Activated CD4-positive, alpha-beta T cell treated with anti-CD3 and anti-CD28 coated beads, Interleukin-10, Interleukin-2, amounts not matched to agents 100 ng/mL and 50 ng/mL, durations not matched to agents 16 hours and 8 hours (primary cell): ENCODE results near the gene ST3GAL3.

Experiments
- DNase-seq: peaks from one replicate; pipeline ENCODE4 v3.0.0-alpha.2; 2020

The ST3GAL3 gene

GRCh38 chr1:43853161-43853921, 146.0 kb downstream of the ST3GAL3 start:
- DNase-seq: no peak

GRCh38 chr1:43854473-43854872, 147.1 kb downstream of the ST3GAL3 start:
- no peak for DNase-seq

- no peak for DNase-seq
Measured at GRCh38 chr1:43856188-43856587, 148.9 kb downstream of the ST3GAL3 start.

- DNase-seq: no peak
Measured at GRCh38 chr1:43857163-43857562, 149.8 kb downstream of the ST3GAL3 start.

- DNase-seq: no peak
Measured at GRCh38 chr1:43858324-43858723, 151.0 kb downstream of the ST3GAL3 start.

- DNase-seq: no peak
Measured at GRCh38 chr1:43861337-43861736, 154.0 kb downstream of the ST3GAL3 start.

- no peak for DNase-seq
Measured at GRCh38 chr1:43861988-43862735, 154.8 kb downstream of the ST3GAL3 start.

GRCh38 chr1:43864111-43865045, 157.0 kb downstream of the ST3GAL3 start:
- peak; percentile 23 for DNase-seq

- no peak for DNase-seq
Measured at GRCh38 chr1:43866201-43866600, 158.9 kb downstream of the ST3GAL3 start.

- DNase-seq: no peak
Measured at GRCh38 chr1:43867976-43868740, 160.8 kb downstream of the ST3GAL3 start.

GRCh38 chr1:43868741-43869067, 161.4 kb downstream of the ST3GAL3 start:
- no peak for DNase-seq

- no peak for DNase-seq
Measured at GRCh38 chr1:43870306-43870705, 163.0 kb downstream of the ST3GAL3 start.

GRCh38 chr1:43871181-43871910, 164.0 kb downstream of the ST3GAL3 start:
- DNase-seq: no peak

- DNase-seq: no peak
Measured at GRCh38 chr1:43872280-43872679, 164.9 kb downstream of the ST3GAL3 start.

- DNase-seq: no peak
Measured at GRCh38 chr1:43873851-43874250, 166.5 kb downstream of the ST3GAL3 start.

GRCh38 chr1:43874716-43875115, 167.4 kb downstream of the ST3GAL3 start:
- no peak for DNase-seq

- DNase-seq: no peak
Measured at GRCh38 chr1:43875331-43875730, 168.0 kb downstream of the ST3GAL3 start.

- DNase-seq: no peak
Measured at GRCh38 chr1:43877101-43877500, 169.8 kb downstream of the ST3GAL3 start.

- DNase-seq: no peak
Measured at GRCh38 chr1:43878440-43878839, 171.1 kb downstream of the ST3GAL3 start.

- DNase-seq: peak; percentile 11
Measured at GRCh38 chr1:43878854-43879253, 171.5 kb downstream of the ST3GAL3 start.

GRCh38 chr1:43879414-43879813, 172.1 kb downstream of the ST3GAL3 start:
- no peak for DNase-seq

GRCh38 chr1:43879996-43880395, 172.7 kb downstream of the ST3GAL3 start:
- DNase-seq: no peak
